ENCODE measurements around the gene TMEM184B.

GRCh38 chr22:38173641-38173906 is 99.2 kb downstream of the TMEM184B start:
- TF ChIP-seq REST (IDR thresholded peaks at IDR 0.05) (no peak), EGR1 (IDR thresholded peaks at IDR 0.05; ENCODE audit: low read depth in 2 of 2) (no peak), FOXA1 (IDR thresholded peaks at IDR 0.05) (no peak)
- TF ChIP-seq, protein P1, sequence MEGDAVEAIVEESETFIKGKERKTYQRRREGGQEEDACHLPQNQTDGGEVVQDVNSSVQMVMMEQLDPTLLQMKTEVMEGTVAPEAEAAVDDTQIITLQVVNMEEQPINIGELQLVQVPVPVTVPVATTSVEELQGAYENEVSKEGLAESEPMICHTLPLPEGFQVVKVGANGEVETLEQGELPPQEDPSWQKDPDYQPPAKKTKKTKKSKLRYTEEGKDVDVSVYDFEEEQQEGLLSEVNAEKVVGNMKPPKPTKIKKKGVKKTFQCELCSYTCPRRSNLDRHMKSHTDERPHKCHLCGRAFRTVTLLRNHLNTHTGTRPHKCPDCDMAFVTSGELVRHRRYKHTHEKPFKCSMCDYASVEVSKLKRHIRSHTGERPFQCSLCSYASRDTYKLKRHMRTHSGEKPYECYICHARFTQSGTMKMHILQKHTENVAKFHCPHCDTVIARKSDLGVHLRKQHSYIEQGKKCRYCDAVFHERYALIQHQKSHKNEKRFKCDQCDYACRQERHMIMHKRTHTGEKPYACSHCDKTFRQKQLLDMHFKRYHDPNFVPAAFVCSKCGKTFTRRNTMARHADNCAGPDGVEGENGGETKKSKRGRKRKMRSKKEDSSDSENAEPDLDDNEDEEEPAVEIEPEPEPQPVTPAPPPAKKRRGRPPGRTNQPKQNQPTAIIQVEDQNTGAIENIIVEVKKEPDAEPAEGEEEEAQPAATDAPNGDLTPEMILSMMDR (IDR thresholded peaks at IDR 0.05; ENCODE audit: low read depth, low read length, missing input control), result no peak

Measured in liver (tissue), 3 donors.